K562 (cell line): ENCODE measurements around the gene AP4S1. TPM values are rescaled to one million over a fixed set of nuclear protein-coding genes. Genes with fewer than 3 reads are reported as not detected.

Experiments
- ATAC-seq: fragments of 200-7000 bp; cut with Tn5 transposase; 3 replicates; pipeline ENCODE4 v1.9.1; 2020; ENCODE audit warnings: moderate library complexity
- BruUV-seq: library from RNA; stranded (reverse); fragments of 400-500 nt; replicated peaks from 2 replicates; lab custom pipeline; 2021; lab: Mats Ljungman, UMichigan
- CTCF ChIA-PET: fragments of 300-600 bp; formaldehyde crosslinking; extraction: SDS; loops from one replicate; lab custom pipeline; 2021; ENCODE audit warnings: low intra/inter-chr PET ratio; lab: Yijun Ruan, JAX
- POLR2A ChIA-PET: fragments of 300-600, 350-650 bp; sonication (Branson Sonifier 250); formaldehyde crosslinking; extraction: SDS; loops from one replicate; lab custom pipeline; 2021; ENCODE audit warnings: antibody characterized with exemption, inconsistent platforms; lab: Yijun Ruan, JAX
- DNase-seq, 4 experiments: peaks; one replicate each; pipeline versions ENCODE4 v3.0.0 to v3.0.0-alpha.2; 2011 to 2018; ENCODE audit warnings: low spot score in 3 of 4, mixed read lengths in 3 of 4; ENCODE audit errors: extremely low read depth in 1 of 4
- FAIRE-seq: peaks from 2 replicates; lab custom pipeline; 2011; peaks lifted over from hg19 to GRCh38; lab: Jason Lieb, UNC
- H2AFZ ChIP-seq: 2 replicates; pipeline ENCODE4 v1.6.0; 2011; ENCODE audit warnings: low read depth, low read length, control low read depth, inconsistent platforms
- H3K27ac ChIP-seq: fragments of 200-600 bp; 3 replicates; pipeline ENCODE4 v1.8.0; 2011; ENCODE audit warnings: low read depth, mild to moderate bottlenecking, control low read depth, inconsistent platforms, low read length, moderate library complexity, mixed read lengths; ENCODE audit errors: extremely low read depth
- H3K27me3 ChIP-seq, 2 experiments: fragments of 300-600 bp in 1 of 2; 2 replicates in 1 of 2; 3 replicates in 1 of 2; pipeline versions ENCODE4 v1.6.0 to v1.8.0; 2011; ENCODE audit warnings: inconsistent platforms in 2 of 2, low read length in 2 of 2, mild to moderate bottlenecking in 1 of 2, mixed read lengths in 1 of 2, moderate library complexity in 1 of 2; ENCODE audit not compliant: control insufficient read depth in 2 of 2, insufficient read depth in 2 of 2
- H3K36me3 ChIP-seq: fragments of 300-600 bp; 3 replicates; pipeline ENCODE4 v1.8.0; 2011; ENCODE audit warnings: mild to moderate bottlenecking, low read length, inconsistent platforms; ENCODE audit not compliant: control insufficient read depth, insufficient read depth
- H3K4me1 ChIP-seq, 2 experiments: fragments of 200-600 bp in 1 of 2; replicated peaks in 1 of 2; 2 replicates in 1 of 2; 3 replicates in 1 of 2; pipeline versions ENCODE4 v1.5.1 to v1.8.0; 2011; ENCODE audit warnings: inconsistent platforms in 2 of 2, low read length in 2 of 2, mild to moderate bottlenecking in 1 of 2, mixed read lengths in 1 of 2, moderate library complexity in 1 of 2; ENCODE audit not compliant: control insufficient read depth in 2 of 2, insufficient read depth in 2 of 2
- H3K4me2 ChIP-seq: 2 replicates; pipeline ENCODE4 v1.6.1; 2011; ENCODE audit warnings: low read length, control low read depth, inconsistent platforms, mixed read lengths; ENCODE audit not compliant: insufficient read depth
- H3K4me3 ChIP-seq: fragments of 200-600 bp; sonication (generic), shearing (Covaris generic); 2 replicates; pipeline ENCODE4 v1.5.1; 2016; ENCODE audit warnings: control low read depth, inconsistent platforms
- H3K79me2 ChIP-seq: fragments of 200-600 bp; 3 replicates; pipeline ENCODE4 v1.8.0; 2011; ENCODE audit warnings: low read length, inconsistent platforms; ENCODE audit not compliant: control insufficient read depth, insufficient read depth
- H3K9ac ChIP-seq, 2 experiments: 2 replicates each; pipeline versions ENCODE4 v1.6.0 to v1.6.1; 2011; ENCODE audit warnings: low read depth in 2 of 2, low read length in 2 of 2, control low read depth in 1 of 2, inconsistent platforms in 1 of 2, mild to moderate bottlenecking in 1 of 2, mixed read lengths in 1 of 2; ENCODE audit not compliant: insufficient read depth in 1 of 2
- H3K9me1 ChIP-seq: one replicate; pipeline ENCODE4 v1.6.0; 2011; ENCODE audit warnings: inconsistent platforms, mild to moderate bottlenecking, low read length, moderate library complexity; ENCODE audit not compliant: control insufficient read depth, insufficient read depth
- H3K9me3 ChIP-seq: replicated peaks from 2 replicates; pipeline ENCODE4 v1.5.1; 2011; ENCODE audit warnings: low read depth, low read length, inconsistent platforms; ENCODE audit not compliant: control insufficient read depth, insufficient read depth
- H4K20me1 ChIP-seq: replicated peaks from 2 replicates; pipeline ENCODE4 v1.6.1; 2011; ENCODE audit warnings: low read length, inconsistent platforms, mixed read lengths; ENCODE audit not compliant: control insufficient read depth, insufficient read depth
- FOSL1 ChIP-seq: fragments of 200-800 bp; sonication (Bioruptor generic); conservative IDR thresholded peaks from 2 replicates; pipeline ENCODE4 v1.6.1; 2016; ENCODE audit warnings: missing genetic modification characterization, missing compliant biosample characterization
- MEIS2 ChIP-seq: fragments of 450-650 bp; IDR thresholded peaks from 2 replicates; pipeline ENCODE4 v1.6.1; 2014; ENCODE audit warnings: mild to moderate bottlenecking; ENCODE audit not compliant: partially characterized antibody
- ZNF75A ChIP-seq: fragments of 450-650 bp; formaldehyde crosslinking; IDR thresholded peaks from 2 replicates; pipeline ENCODE4 v1.4.0; 2020; ENCODE audit warnings: mild to moderate bottlenecking
- WGBS: fragments of 100-300 bp; shearing (Covaris generic); methylation state at CpG from one replicate; pipeline ENCODE4 v1.1.6; 2016; ENCODE audit warnings: low coverage, mixed read lengths; ENCODE audit not compliant: insufficient coverage; ENCODE audit errors: missing lambda C conversion rate; 5-methylcytosine and 5-hydroxymethylcytosine counted together
- in situ Hi-C: fragments of 300-500 bp; cut with MboI; formaldehyde crosslinking; loops from 4 replicates; pipeline ENCODE4 v1.15.0; 2018; ENCODE audit warnings: inconsistent platforms, mixed read lengths
- intact Hi-C: fragments of 100-400 bp; cut with micrococcal nuclease; formaldehyde crosslinking; loops from 2 replicates; pipeline ENCODE4 v1.14.2; 2022
- polyA plus RNA-seq, 8 experiments: library from polyadenylated mRNA; depleted of rRNA in 4 of 8; stranded (reverse) in 5 of 8; unstranded in 3 of 8; fragments of >200 nt; fragmentation: Nextera tagmentation in 2 of 8; fragmentation: Illumina TruSeq in 1 of 8; extraction: Ambion mirVana in 2 of 8; extraction: Trizol in 1 of 8; gene quantifications; 2 replicates each; pipeline versions ENCODE4 v1.2.1 to v1.2.3, GENCODE V29; 2011 to 2014; ENCODE audit warnings: inconsistent platforms in 1 of 8, missing spikeins in 1 of 8
- total RNA-seq, 7 experiments: library from RNA; depleted of rRNA in 6 of 7; stranded (reverse); fragments of >200 nt in 6 of 7; fragmentation: Illumina TruSeq in 2 of 7; extraction: Trizol in 2 of 7; gene quantifications; 2 replicates each; pipeline versions ENCODE4 v1.2.1 to v1.2.3, GENCODE V29; 2011 to 2021; ENCODE audit warnings: low replicate concordance in 1 of 7

AP4S1 gene
- total and polyA plus RNA-seq, 9 of the 15 experiments (the other 6 are each of a cell fraction or from before 2014, with no cell fraction given), result 3.7 to 7.8 (median 5.9) TPM

GRCh38 chr14:30994681-30995620 lies 30.5 kb upstream of the AP4S1 start:
- H3K27me3 ChIP-seq, result no peaks in the 10 kb centered on the region
- H2AFZ ChIP-seq, result no peak overlapping the region
- peaks cover 18% of the 10 kb centered on the region for H3K36me3 ChIP-seq
- H3K4me3 ChIP-seq, result no peak overlapping the region
- CTCF ChIA-PET, result no interaction called here
- no TSS peak for BruUV-seq
- H3K27ac ChIP-seq, result peak overlapping the region; percentile 46; the same call in 1 of the 3 replicates
- POLR2A ChIA-PET, result interaction anchor here (0.8 to 1.6 kb wide), 3 partner anchors 8 to 17 kb away, joined by 3 to 9 read pairs (median 4); no protein-coding TSS in a partner anchor
- WGBS, result 4% methylated on average over 4 of the region's 4 CpGs
- H3K9me3 ChIP-seq, result peaks cover 7% of the 10 kb centered on the region; the same call in 1 of the 2 replicates
- H3K4me1 ChIP-seq, result no peaks in the 10 kb centered on the region; a peak in 2 of 5 replicates
- DNase-seq (no peak), FAIRE-seq (no peak), ATAC-seq (no peak)
- H4K20me1 ChIP-seq, result no peaks in the 10 kb centered on the region; the same call in 1 of the 2 replicates
- in situ Hi-C loops (no loop called here), intact Hi-C loops (no loop called here)
- peaks cover 2% of the 10 kb centered on the region for H3K9me1 ChIP-seq
- H3K79me2 ChIP-seq, result peaks cover 97% of the 10 kb centered on the region
- H3K4me2 ChIP-seq, result no peak overlapping the region
- H3K9ac ChIP-seq, result no peak overlapping the region
- peak; percentile 32; the same call in 1 of the 2 replicates for TF ChIP-seq FOSL1 (tag)
- no peak for TF ChIP-seq ZNF75A (CRISPR knock-in tag)
- TF ChIP-seq MEIS2, result peak; percentile 63
- TF ChIP-seq, all 486 proteins: peak for 2
